HEK293 (cell line): ENCODE results near the gene HP1BP3.

ENCODE experiments used
- BCL11A ChIP-seq: fragments of 450-650 bp; formaldehyde crosslinking; IDR thresholded peaks from 2 replicates; pipeline ENCODE4 v1.5.1; 2016; ENCODE audit warnings: low read depth, missing biosample characterization, missing genetic modification characterization
- EGR2 ChIP-seq: fragments of 450-650 bp; formaldehyde crosslinking; IDR thresholded peaks from 2 replicates; pipeline ENCODE4 v1.5.1; 2016; ENCODE audit warnings: low read depth, missing biosample characterization, missing genetic modification characterization
- KLF10 ChIP-seq: fragments of 450-650 bp; IDR thresholded peaks from 2 replicates; pipeline ENCODE4 v1.5.1; 2018; ENCODE audit warnings: missing biosample characterization, mild to moderate bottlenecking, missing genetic modification characterization
- OSR2 ChIP-seq: fragments of 450-650 bp; formaldehyde crosslinking; IDR thresholded peaks from 2 replicates; pipeline ENCODE4 v1.5.1; 2016; ENCODE audit warnings: missing biosample characterization, missing genetic modification characterization
- PRDM1 ChIP-seq: fragments of 450-650 bp; formaldehyde crosslinking; IDR thresholded peaks from 2 replicates; pipeline ENCODE4; 2016; ENCODE audit warnings: missing biosample characterization, missing genetic modification characterization
- PRDM4 ChIP-seq: fragments of 450-650 bp; formaldehyde crosslinking; IDR thresholded peaks from 2 replicates; pipeline ENCODE4 v1.5.1; 2017; ENCODE audit warnings: missing biosample characterization, missing genetic modification characterization
- SP2 ChIP-seq: fragments of 450-650 bp; formaldehyde crosslinking; IDR thresholded peaks from 2 replicates; pipeline ENCODE4 v1.5.1; 2016; ENCODE audit warnings: missing biosample characterization, missing genetic modification characterization
- ZBTB48 ChIP-seq: fragments of 450-650 bp; formaldehyde crosslinking; IDR thresholded peaks from 2 replicates; pipeline ENCODE4 v1.5.1; 2016; ENCODE audit warnings: missing biosample characterization, missing genetic modification characterization
- ZBTB7A ChIP-seq: fragments of 450-650 bp; formaldehyde crosslinking; IDR thresholded peaks from 2 replicates; pipeline ENCODE4 v1.5.1; 2016; ENCODE audit warnings: low read depth, missing biosample characterization, missing genetic modification characterization
- ZFP41 ChIP-seq: fragments of 450-650 bp; formaldehyde crosslinking; IDR thresholded peaks from 2 replicates; pipeline ENCODE4 v1.5.1; 2016; ENCODE audit warnings: missing biosample characterization, missing genetic modification characterization, borderline replicate concordance
- ZNF324 ChIP-seq: fragments of 450-650 bp; formaldehyde crosslinking; IDR thresholded peaks from 2 replicates; pipeline ENCODE4 v1.5.1; 2016; ENCODE audit warnings: missing biosample characterization, missing genetic modification characterization
- ZNF341 ChIP-seq: fragments of 450-650 bp; formaldehyde crosslinking; IDR thresholded peaks from 2 replicates; pipeline ENCODE4; 2016; ENCODE audit warnings: low read depth, missing biosample characterization, missing genetic modification characterization
- ZNF501 ChIP-seq: fragments of 450-650 bp; formaldehyde crosslinking; IDR thresholded peaks from 2 replicates; pipeline ENCODE4 v1.5.1; 2016; ENCODE audit warnings: missing biosample characterization, missing genetic modification characterization
- ZNF555 ChIP-seq: fragments of 450-650 bp; formaldehyde crosslinking; conservative IDR thresholded peaks from 2 replicates; pipeline ENCODE4 v1.5.1; 2017; ENCODE audit warnings: missing biosample characterization, mild to moderate bottlenecking, missing genetic modification characterization, inconsistent platforms
- ZNF585B ChIP-seq: fragments of 450-650 bp; formaldehyde crosslinking; IDR thresholded peaks from 2 replicates; pipeline ENCODE4 v1.5.1; 2016; ENCODE audit warnings: missing biosample characterization, missing genetic modification characterization
- ZNF623 ChIP-seq: fragments of 450-650 bp; formaldehyde crosslinking; IDR thresholded peaks from 2 replicates; pipeline ENCODE4 v1.5.1; 2016; ENCODE audit warnings: missing biosample characterization, missing genetic modification characterization
- ZNF629 ChIP-seq: fragments of 450-650 bp; formaldehyde crosslinking; IDR thresholded peaks from 2 replicates; pipeline ENCODE4 v1.5.1; 2017; ENCODE audit warnings: missing biosample characterization, missing genetic modification characterization
- ZNF677 ChIP-seq: fragments of 450-650 bp; IDR thresholded peaks from 2 replicates; pipeline ENCODE4 v1.5.0; 2018; ENCODE audit warnings: missing biosample characterization, mild to moderate bottlenecking, missing genetic modification characterization, moderate library complexity
- ZSCAN18 ChIP-seq: fragments of 450-650 bp; formaldehyde crosslinking; IDR thresholded peaks from 2 replicates; pipeline ENCODE4 v1.5.1; 2016; ENCODE audit warnings: missing biosample characterization, missing genetic modification characterization
- ZXDB ChIP-seq: fragments of 450-650 bp; formaldehyde crosslinking; IDR thresholded peaks from 2 replicates; pipeline ENCODE4 v1.5.1; 2016; ENCODE audit warnings: missing biosample characterization, missing genetic modification characterization
- TF ChIP-seq, protein P1 (sequence below): fragments of 450-650 bp; formaldehyde crosslinking; IDR thresholded peaks from 2 replicates; pipeline ENCODE4 v1.5.1; 2016; ENCODE audit warnings: missing biosample characterization, missing genetic modification characterization
- TF ChIP-seq, protein P2 (sequence below): fragments of 450-650 bp; formaldehyde crosslinking; IDR thresholded peaks from 2 replicates; pipeline ENCODE4 v1.5.1; 2016; ENCODE audit warnings: missing biosample characterization, missing genetic modification characterization
- TF ChIP-seq, protein P3 (sequence below): fragments of 450-650 bp; formaldehyde crosslinking; IDR thresholded peaks from 2 replicates; pipeline ENCODE4 v1.5.1; 2016; ENCODE audit warnings: missing biosample characterization, missing genetic modification characterization
- TF ChIP-seq, protein P4 (sequence below): fragments of 450-650 bp; formaldehyde crosslinking; IDR thresholded peaks from 2 replicates; pipeline ENCODE4 v1.5.1; 2016; ENCODE audit warnings: missing biosample characterization, missing genetic modification characterization

Gene HP1BP3

GRCh38 chr1:20787840-20788795, 1.0 kb upstream of the HP1BP3 start (continued):
- TF ChIP-seq, protein P1, sequence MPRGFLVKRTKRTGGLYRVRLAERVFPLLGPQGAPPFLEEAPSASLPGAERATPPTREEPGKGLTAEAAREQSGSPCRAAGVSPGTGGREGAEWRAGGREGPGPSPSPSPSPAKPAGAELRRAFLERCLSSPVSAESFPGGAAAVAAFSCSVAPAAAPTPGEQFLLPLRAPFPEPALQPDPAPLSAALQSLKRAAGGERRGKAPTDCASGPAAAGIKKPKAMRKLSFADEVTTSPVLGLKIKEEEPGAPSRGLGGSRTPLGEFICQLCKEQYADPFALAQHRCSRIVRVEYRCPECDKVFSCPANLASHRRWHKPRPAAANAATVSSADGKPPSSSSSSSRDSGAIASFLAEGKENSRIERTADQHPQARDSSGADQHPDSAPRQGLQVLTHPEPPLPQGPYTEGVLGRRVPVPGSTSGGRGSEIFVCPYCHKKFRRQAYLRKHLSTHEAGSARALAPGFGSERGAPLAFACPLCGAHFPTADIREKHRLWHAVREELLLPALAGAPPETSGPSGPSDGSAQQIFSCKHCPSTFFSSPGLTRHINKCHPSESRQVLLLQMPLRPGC (tag by site-specific recombination): peak; percentile 41; the same call in 1 of the 2 replicates
- TF ChIP-seq ZXDB (tag by site-specific recombination) (peak; percentile 76), EGR2 (tag by site-specific recombination) (0 out of 2 replicates have a peak, but pooled peaks have one; percentile 7), OSR2 (peak; percentile 63; the same call in 1 of the 2 replicates), BCL11A (tag by site-specific recombination) (peak; percentile 61; the same call in 1 of the 2 replicates), ZNF623 (tag by site-specific recombination) (no peak), PRDM4 (tag by site-specific recombination) (peak; percentile 49), ZNF677 (no peak), ZBTB48 (tag by site-specific recombination) (no peak), ZNF555 (tag by site-specific recombination) (no peak), SP2 (tag by site-specific recombination) (no peak), ZNF341 (peak; percentile 92), ZBTB7A (tag by site-specific recombination) (no peak), ZNF629 (tag by site-specific recombination) (peak; percentile 80), ZNF324 (tag by site-specific recombination) (0 out of 2 replicates have a peak, but pooled peaks have one; percentile 36), ZSCAN18 (tag by site-specific recombination) (no peak), ZNF585B (tag by site-specific recombination) (no peak), KLF10 (tag by site-specific recombination) (peak; percentile 43; the same call in 1 of the 2 replicates), ZFP41 (tag by site-specific recombination) (no peak), PRDM1 (no peak), ZNF501 (tag by site-specific recombination) (peak; percentile 36)
- TF ChIP-seq, protein P2, sequence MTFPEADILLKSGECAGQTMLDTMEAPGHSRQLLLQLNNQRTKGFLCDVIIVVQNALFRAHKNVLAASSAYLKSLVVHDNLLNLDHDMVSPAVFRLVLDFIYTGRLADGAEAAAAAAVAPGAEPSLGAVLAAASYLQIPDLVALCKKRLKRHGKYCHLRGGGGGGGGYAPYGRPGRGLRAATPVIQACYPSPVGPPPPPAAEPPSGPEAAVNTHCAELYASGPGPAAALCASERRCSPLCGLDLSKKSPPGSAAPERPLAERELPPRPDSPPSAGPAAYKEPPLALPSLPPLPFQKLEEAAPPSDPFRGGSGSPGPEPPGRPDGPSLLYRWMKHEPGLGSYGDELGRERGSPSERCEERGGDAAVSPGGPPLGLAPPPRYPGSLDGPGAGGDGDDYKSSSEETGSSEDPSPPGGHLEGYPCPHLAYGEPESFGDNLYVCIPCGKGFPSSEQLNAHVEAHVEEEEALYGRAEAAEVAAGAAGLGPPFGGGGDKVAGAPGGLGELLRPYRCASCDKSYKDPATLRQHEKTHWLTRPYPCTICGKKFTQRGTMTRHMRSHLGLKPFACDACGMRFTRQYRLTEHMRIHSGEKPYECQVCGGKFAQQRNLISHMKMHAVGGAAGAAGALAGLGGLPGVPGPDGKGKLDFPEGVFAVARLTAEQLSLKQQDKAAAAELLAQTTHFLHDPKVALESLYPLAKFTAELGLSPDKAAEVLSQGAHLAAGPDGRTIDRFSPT (tag by site-specific recombination): peak; percentile 82
- TF ChIP-seq, protein P3, sequence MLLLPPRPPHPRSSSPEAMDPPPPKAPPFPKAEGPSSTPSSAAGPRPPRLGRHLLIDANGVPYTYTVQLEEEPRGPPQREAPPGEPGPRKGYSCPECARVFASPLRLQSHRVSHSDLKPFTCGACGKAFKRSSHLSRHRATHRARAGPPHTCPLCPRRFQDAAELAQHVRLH (tag by site-specific recombination): peak; percentile 33; the same call in 1 of the 2 replicates
- TF ChIP-seq, protein P4, sequence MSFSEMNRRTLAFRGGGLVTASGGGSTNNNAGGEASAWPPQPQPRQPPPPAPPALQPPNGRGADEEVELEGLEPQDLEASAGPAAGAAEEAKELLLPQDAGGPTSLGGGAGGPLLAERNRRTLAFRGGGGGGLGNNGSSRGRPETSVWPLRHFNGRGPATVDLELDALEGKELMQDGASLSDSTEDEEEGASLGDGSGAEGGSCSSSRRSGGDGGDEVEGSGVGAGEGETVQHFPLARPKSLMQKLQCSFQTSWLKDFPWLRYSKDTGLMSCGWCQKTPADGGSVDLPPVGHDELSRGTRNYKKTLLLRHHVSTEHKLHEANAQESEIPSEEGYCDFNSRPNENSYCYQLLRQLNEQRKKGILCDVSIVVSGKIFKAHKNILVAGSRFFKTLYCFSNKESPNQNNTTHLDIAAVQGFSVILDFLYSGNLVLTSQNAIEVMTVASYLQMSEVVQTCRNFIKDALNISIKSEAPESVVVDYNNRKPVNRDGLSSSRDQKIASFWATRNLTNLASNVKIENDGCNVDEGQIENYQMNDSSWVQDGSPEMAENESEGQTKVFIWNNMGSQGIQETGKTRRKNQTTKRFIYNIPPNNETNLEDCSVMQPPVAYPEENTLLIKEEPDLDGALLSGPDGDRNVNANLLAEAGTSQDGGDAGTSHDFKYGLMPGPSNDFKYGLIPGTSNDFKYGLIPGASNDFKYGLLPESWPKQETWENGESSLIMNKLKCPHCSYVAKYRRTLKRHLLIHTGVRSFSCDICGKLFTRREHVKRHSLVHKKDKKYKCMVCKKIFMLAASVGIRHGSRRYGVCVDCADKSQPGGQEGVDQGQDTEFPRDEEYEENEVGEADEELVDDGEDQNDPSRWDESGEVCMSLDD (tag by site-specific recombination): no peak
